ENCODE data around the gene RPS6KA2.

Gene RPS6KA2

DNA sequence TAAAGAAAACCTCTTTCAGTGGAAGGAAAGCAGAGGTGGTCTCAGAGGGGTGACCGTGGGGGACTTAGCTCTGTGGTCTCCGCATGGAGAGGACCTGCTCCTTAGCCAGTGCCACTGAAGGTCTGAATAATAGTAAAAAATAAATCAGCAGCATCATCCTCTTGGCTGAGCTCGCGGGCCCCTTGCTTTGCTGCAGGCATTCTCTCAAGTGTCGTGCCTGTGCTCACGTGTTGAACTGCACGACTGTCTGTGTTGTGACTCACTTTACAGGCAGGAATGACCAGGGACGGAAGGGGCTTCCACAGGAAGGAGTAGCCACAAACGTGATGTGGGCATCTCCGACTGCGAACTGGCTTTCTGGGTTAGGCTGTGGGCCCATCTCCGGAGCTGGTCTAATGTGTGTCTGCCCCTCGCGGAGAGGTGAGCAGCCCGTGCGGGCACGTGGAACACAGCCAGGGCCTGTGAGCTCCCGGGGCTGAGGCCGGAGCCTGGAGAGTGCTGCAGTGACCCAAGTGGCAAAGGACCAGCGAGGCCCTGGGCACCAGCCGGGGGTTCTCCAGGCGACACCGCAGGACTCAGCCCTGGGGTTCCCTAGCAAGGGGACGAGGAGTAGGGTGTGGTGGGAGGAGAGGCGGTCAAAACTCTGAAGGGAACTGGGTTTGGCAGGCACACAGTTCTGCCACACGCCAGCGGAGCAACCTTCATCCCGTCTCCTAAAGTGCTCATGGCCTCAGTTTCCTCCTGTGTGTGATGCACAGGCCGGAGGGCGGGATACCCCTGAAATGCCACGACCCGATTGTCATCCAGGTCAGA lies 129.8 kb downstream of the RPS6KA2 start:
- no peaks in the 10 kb centered on the region for H3K27me3 ChIP-seq (ENCODE audit: control insufficient read depth in 5 of 5, insufficient read depth in 4 of 5, low read length in 5 of 5)
- peaks cover 0 to 78% (median 49%) of the 10 kb centered on the region in 5 donors for H3K36me3 ChIP-seq (ENCODE audit: control insufficient read depth in 5 of 5, insufficient read depth in 5 of 5, low read length in 5 of 5)
- no peak overlapping the region for H3K4me3 ChIP-seq (ENCODE audit: low read depth in 1 of 5, low read length in 5 of 5)
- no peak overlapping the region for H3K9ac ChIP-seq (ENCODE audit: low read length in 5 of 5)
- H3K9me3 ChIP-seq (ENCODE audit: control insufficient read depth in 5 of 5, low read length in 5 of 5) = no peaks in the 10 kb centered on the region
- H3K4me1 ChIP-seq (ENCODE audit: control insufficient read depth in 5 of 5, insufficient read depth in 5 of 5, low read length in 5 of 5) = no peaks in the 10 kb centered on the region
- no peak overlapping the region for H3K27ac ChIP-seq (ENCODE audit: low read depth, low read length)

DNA sequence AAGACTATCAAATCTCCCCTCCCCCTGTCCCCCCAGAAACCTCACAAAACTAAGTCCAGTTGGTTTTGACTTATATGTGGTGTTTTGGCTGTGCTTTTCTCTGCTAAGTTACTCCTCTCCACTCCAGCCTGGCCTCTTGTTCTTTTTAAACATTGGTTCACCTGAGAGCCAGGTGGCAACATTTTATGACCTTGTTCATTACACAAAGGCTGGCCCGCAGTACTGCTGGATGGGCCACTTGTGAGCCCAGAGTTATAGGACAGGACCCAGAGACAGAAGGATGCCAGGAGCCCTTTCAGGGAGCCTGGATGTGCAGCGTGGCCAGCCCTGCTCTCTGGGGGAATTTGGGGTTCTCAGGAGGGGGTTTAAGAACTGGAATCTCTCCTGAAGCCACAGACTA lies 130.6 kb downstream of the RPS6KA2 start:
- Histone ChIP-seq H3K27ac (ENCODE audit: low read depth, low read length) (no peak overlapping the region), H3K36me3 (ENCODE audit: control insufficient read depth in 5 of 5, insufficient read depth in 5 of 5, low read length in 5 of 5) (peaks cover 0 to 75% (median 49%) of the 10 kb centered on the region in 5 donors), H3K9ac (ENCODE audit: low read length in 5 of 5) (no peak overlapping the region), H3K9me3 (ENCODE audit: control insufficient read depth in 5 of 5, low read length in 5 of 5) (no peaks in the 10 kb centered on the region), H3K27me3 (ENCODE audit: control insufficient read depth in 5 of 5, insufficient read depth in 4 of 5, low read length in 5 of 5) (no peaks in the 10 kb centered on the region), H3K4me3 (ENCODE audit: low read depth in 1 of 5, low read length in 5 of 5) (no peak overlapping the region), H3K4me1 (ENCODE audit: control insufficient read depth in 5 of 5, insufficient read depth in 5 of 5, low read length in 5 of 5) (peaks cover 0 to 3% (median 0%) of the 10 kb centered on the region in 5 donors)

DNA sequence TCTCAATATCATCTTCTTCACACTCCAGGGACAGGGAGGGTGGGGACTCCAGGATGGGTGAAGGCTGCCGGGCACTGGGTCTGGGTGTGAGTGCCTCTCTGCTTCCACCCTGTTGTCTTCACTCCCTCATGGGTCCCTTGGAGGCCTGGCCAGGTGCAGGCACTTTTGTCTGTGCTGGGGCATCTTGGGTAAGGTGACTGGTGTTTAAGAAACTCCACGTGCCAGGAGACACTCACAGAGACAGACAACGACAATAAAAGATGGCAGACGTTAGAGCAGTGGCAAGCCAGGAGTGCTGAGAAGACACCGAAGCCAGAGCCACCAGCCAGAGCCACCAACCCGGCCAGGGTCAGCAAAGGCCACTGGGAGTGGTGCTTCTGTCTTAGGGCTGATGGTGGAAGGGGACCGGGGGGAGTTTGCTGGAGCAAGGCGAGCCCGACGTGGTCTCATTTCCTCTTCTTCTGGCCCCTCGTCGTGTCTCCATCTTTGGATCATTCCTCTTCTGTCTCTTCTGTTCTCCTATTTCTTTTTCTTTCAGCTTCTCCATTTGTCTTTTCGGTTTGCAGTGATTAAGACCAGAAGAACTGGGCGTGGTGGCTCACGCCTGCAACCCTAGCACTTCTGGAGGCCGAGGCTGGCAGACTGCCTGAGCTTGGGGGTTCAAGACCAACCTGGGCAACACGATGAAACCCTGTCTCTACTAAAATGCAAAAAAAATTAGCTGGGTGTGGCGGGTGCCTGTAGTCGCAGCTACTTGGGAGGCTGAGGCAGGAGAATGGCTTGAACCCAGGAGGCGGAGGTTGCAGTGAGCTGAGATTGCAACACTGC lies 131.3 kb downstream of the RPS6KA2 start:
- H3K4me1 ChIP-seq (ENCODE audit: control insufficient read depth in 5 of 5, insufficient read depth in 5 of 5, low read length in 5 of 5) = peaks cover 0 to 11% (median 0%) of the 10 kb centered on the region in 5 donors
- no peak overlapping the region for H3K4me3 ChIP-seq (ENCODE audit: low read depth in 1 of 5, low read length in 5 of 5)
- H3K9ac ChIP-seq (ENCODE audit: low read length in 5 of 5) = no peak overlapping the region
- no peaks in the 10 kb centered on the region for H3K9me3 ChIP-seq (ENCODE audit: control insufficient read depth in 5 of 5, low read length in 5 of 5)
- H3K27ac ChIP-seq (ENCODE audit: low read depth, low read length) = no peak overlapping the region
- H3K27me3 ChIP-seq (ENCODE audit: control insufficient read depth in 5 of 5, insufficient read depth in 4 of 5, low read length in 5 of 5) = no peaks in the 10 kb centered on the region
- peaks cover 0 to 71% (median 44%) of the 10 kb centered on the region in 5 donors for H3K36me3 ChIP-seq (ENCODE audit: control insufficient read depth in 5 of 5, insufficient read depth in 5 of 5, low read length in 5 of 5)

DNA sequence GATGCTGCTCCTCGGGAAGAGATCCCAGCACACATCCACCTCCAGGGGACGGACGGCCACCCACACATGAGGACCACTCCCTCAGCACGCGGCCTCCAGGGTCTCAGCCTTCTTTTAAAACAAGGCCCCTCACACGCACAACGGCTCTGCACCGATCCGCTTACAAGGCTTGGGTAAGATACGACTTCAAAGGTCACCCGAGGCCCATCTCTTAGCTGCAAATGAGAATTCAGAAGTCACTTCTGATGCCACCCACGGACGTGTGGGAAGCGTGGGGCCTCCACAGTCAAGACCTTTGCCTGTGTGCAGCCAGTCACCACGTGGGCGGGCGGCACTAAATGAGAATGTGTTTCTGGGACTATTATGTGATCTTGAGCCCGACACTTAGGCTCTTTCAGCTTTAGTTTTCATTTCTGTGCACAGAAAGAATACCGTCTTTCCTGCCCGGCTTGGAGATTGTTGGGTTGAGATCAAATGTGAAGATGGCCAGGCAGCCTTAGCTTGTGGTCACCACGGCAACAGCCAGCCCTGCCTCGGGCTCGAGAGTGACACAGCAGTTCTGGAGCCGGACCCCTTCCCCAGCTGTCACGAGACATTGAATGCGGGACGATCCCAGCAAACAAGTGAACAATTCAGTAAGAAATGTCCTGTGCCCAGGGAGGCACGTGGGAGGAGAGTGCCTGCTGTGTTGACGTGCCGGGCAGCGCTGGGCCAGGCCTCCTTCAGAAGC lies 132.1 kb downstream of the RPS6KA2 start:
- no peak overlapping the region for H3K9ac ChIP-seq (ENCODE audit: low read length in 5 of 5)
- H3K36me3 ChIP-seq (ENCODE audit: control insufficient read depth in 5 of 5, insufficient read depth in 5 of 5, low read length in 5 of 5) = peaks cover 0 to 66% (median 39%) of the 10 kb centered on the region in 5 donors
- no peak overlapping the region for H3K27ac ChIP-seq (ENCODE audit: low read depth, low read length)
- no peak overlapping the region for H3K4me3 ChIP-seq (ENCODE audit: low read depth in 1 of 5, low read length in 5 of 5)
- no peaks in the 10 kb centered on the region for H3K27me3 ChIP-seq (ENCODE audit: control insufficient read depth in 5 of 5, insufficient read depth in 4 of 5, low read length in 5 of 5)
- no peaks in the 10 kb centered on the region for H3K9me3 ChIP-seq (ENCODE audit: control insufficient read depth in 5 of 5, low read length in 5 of 5)
- peaks cover 0 to 15% (median 0%) of the 10 kb centered on the region in 5 donors for H3K4me1 ChIP-seq (ENCODE audit: control insufficient read depth in 5 of 5, insufficient read depth in 5 of 5, low read length in 5 of 5)

DNA sequence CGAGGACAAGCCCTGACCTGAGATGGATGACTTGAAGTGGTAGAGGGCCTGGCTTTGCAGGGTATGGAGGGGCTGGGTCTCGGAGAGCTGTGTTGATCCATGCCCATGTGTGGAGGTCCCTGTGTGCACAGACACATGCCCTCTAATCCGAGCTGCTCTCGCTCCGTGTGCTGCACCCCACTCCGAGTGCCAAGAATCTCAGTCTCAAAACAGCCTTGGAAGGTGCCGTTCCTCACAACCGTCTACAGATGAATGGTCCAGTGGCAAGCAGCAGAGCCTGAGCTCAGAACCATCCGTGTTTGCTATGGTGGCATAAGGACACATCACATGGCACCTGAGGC lies 133.0 kb downstream of the RPS6KA2 start:
- H3K9me3 ChIP-seq (ENCODE audit: control insufficient read depth in 5 of 5, low read length in 5 of 5) = no peaks in the 10 kb centered on the region
- no peak overlapping the region for H3K27ac ChIP-seq (ENCODE audit: low read depth, low read length)
- no peak overlapping the region for H3K9ac ChIP-seq (ENCODE audit: low read length in 5 of 5)
- H3K4me1 ChIP-seq (ENCODE audit: control insufficient read depth in 5 of 5, insufficient read depth in 5 of 5, low read length in 5 of 5) = peaks cover 0 to 23% (median 0%) of the 10 kb centered on the region in 5 donors
- no peak overlapping the region for H3K4me3 ChIP-seq (ENCODE audit: low read depth in 1 of 5, low read length in 5 of 5)
- no peaks in the 10 kb centered on the region for H3K27me3 ChIP-seq (ENCODE audit: control insufficient read depth in 5 of 5, insufficient read depth in 4 of 5, low read length in 5 of 5)
- peaks cover 0 to 59% (median 36%) of the 10 kb centered on the region in 5 donors for H3K36me3 ChIP-seq (ENCODE audit: control insufficient read depth in 5 of 5, insufficient read depth in 5 of 5, low read length in 5 of 5)

DNA sequence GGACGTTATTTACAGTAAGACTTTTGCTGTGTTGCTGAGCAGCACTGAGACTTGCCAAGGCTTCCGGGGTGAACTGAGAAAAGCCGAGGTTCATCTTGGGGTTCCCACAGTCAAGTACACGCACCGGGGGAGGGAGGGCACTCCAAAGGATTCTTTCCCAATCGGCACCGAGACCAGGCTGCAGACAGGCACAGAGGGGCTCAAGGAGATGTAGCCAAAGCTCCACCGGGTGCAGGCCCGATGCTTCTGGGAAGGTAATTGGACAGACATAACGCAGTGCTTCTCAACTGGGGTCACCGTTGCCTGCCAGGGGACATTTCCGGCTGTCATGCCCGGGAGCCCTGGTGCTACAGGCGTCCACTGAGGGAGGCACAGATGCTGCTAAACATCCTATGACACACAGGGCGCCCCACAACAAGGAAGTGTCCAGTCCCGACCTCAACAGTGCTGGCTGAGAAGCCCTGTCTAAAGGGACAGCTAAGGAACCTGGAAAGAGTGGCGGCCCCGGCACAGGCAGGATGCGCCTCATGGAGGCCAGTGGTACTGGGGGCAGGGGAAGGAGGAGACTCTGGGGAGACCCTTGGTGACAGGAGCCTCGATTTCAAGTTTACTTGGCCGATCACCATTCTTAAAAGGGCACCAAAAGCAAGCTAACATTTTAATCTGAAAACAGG lies 133.5 kb downstream of the RPS6KA2 start:
- Histone ChIP-seq H3K4me3 (ENCODE audit: low read depth in 1 of 5, low read length in 5 of 5) (no peak overlapping the region), H3K27ac (ENCODE audit: low read depth, low read length) (no peak overlapping the region), H3K9ac (ENCODE audit: low read length in 5 of 5) (no peak overlapping the region), H3K36me3 (ENCODE audit: control insufficient read depth in 5 of 5, insufficient read depth in 5 of 5, low read length in 5 of 5) (peaks cover 0 to 54% (median 32%) of the 10 kb centered on the region in 5 donors), H3K27me3 (ENCODE audit: control insufficient read depth in 5 of 5, insufficient read depth in 4 of 5, low read length in 5 of 5) (no peaks in the 10 kb centered on the region), H3K9me3 (ENCODE audit: control insufficient read depth in 5 of 5, low read length in 5 of 5) (no peaks in the 10 kb centered on the region), H3K4me1 (ENCODE audit: control insufficient read depth in 5 of 5, insufficient read depth in 5 of 5, low read length in 5 of 5) (peaks cover 0 to 27% (median 0%) of the 10 kb centered on the region in 5 donors)

DNA sequence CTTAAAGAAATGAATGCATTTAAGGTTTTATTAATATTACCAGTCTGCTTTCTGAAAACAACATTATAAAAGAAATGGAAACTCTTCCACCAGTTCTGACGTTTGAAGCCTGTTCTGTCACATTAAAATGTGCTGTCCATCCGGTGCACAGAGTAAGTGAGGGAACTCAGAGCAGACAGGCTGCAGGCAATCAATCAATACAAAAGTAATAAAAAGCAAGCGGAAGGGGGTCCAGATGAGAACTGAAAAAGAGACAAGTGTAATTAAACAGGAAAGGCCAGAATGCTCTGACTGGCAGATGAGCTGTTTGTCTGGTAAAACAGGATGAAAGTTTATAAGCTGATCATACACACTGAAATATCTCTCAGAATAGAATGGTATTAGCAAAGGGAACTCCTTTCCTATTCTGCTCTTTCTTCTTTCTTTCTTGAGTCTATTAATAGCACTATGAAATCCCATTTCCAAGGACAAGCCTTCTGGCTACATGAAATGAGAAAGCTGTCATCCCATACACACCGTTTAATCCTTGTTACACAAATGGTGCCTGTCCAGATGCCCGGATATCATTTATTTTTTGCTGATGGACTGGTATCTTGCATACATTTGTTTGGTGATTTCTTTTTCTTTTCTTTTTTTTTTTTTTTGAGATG lies 134.8 kb downstream of the RPS6KA2 start:
- Histone ChIP-seq H3K27ac (ENCODE audit: low read depth, low read length) (no peak overlapping the region), H3K27me3 (ENCODE audit: control insufficient read depth in 5 of 5, insufficient read depth in 4 of 5, low read length in 5 of 5) (no peaks in the 10 kb centered on the region), H3K9me3 (ENCODE audit: control insufficient read depth in 5 of 5, low read length in 5 of 5) (no peaks in the 10 kb centered on the region), H3K36me3 (ENCODE audit: control insufficient read depth in 5 of 5, insufficient read depth in 5 of 5, low read length in 5 of 5) (peaks cover 0 to 47% (median 21%) of the 10 kb centered on the region in 5 donors), H3K4me1 (ENCODE audit: control insufficient read depth in 5 of 5, insufficient read depth in 5 of 5, low read length in 5 of 5) (peaks cover 0 to 39% (median 2%) of the 10 kb centered on the region in 5 donors), H3K9ac (ENCODE audit: low read length in 5 of 5) (no peak overlapping the region), H3K4me3 (ENCODE audit: low read depth in 1 of 5, low read length in 5 of 5) (no peak overlapping the region)

DNA sequence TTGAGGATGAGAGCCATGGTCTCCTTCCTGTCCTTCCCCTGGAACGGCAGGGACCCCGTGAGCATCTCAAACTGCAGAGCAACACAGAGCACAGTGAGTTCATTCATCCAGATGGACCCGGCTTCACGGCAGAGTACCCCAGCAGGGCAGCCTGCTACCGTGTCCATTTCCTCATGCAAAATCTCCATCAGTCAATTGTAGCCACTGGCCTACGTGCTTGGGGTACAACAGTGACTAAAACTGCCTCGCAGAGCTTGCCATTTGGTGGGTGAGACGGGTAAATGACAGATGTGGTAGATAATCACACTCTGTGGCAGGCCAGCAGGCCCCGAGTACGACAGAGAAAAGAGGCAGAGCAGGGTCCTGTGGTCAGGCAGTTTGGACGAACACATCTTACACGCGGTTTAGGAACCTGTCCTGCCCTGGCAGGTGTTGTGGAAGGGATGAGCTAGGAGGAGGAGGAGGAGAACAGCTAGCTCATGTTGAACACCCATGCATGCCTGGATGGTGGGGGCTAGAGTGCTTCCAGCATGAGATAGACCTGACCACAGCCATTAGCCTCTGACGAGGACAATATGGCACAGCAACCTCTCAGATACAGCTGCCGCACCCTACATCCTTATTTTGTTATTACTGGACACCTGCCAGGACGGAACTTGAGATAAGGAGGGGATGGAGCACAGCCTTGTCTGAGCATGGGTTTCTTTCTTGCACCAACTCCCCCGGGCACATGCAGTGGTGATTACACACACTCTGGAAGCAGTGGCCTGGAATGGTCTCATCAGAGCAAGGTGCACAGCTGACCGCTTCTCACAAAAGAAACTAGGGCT lies 136.2 kb downstream of the RPS6KA2 start:
- Histone ChIP-seq H3K27ac (ENCODE audit: low read depth, low read length) (no peak overlapping the region), H3K9ac (ENCODE audit: low read length in 5 of 5) (no peak overlapping the region), H3K36me3 (ENCODE audit: control insufficient read depth in 5 of 5, insufficient read depth in 5 of 5, low read length in 5 of 5) (peaks cover 0 to 51% (median 34%) of the 10 kb centered on the region in 5 donors), H3K4me3 (ENCODE audit: low read depth in 1 of 5, low read length in 5 of 5) (no peak overlapping the region), H3K9me3 (ENCODE audit: control insufficient read depth in 5 of 5, low read length in 5 of 5) (no peaks in the 10 kb centered on the region), H3K27me3 (ENCODE audit: control insufficient read depth in 5 of 5, insufficient read depth in 4 of 5, low read length in 5 of 5) (no peaks in the 10 kb centered on the region), H3K4me1 (ENCODE audit: control insufficient read depth in 5 of 5, insufficient read depth in 5 of 5, low read length in 5 of 5) (peaks cover 0 to 40% (median 2%) of the 10 kb centered on the region in 5 donors)
